ACHN (cell line): ENCODE data around the gene TMEM208.

Experiments used
- DNase-seq: peaks from one replicate; pipeline ENCODE4 v3.0.0-alpha.2; 2015
- in situ Hi-C: cut with HindIII; loops from 2 replicates; pipeline ENCODE4 v1.10.0; 2017; ENCODE audit warnings: low sequenced_read_pairs, low pct_ligation_motif_present, low pct_unique_long_range_greater_than_20kb

Gene TMEM208

DNA sequence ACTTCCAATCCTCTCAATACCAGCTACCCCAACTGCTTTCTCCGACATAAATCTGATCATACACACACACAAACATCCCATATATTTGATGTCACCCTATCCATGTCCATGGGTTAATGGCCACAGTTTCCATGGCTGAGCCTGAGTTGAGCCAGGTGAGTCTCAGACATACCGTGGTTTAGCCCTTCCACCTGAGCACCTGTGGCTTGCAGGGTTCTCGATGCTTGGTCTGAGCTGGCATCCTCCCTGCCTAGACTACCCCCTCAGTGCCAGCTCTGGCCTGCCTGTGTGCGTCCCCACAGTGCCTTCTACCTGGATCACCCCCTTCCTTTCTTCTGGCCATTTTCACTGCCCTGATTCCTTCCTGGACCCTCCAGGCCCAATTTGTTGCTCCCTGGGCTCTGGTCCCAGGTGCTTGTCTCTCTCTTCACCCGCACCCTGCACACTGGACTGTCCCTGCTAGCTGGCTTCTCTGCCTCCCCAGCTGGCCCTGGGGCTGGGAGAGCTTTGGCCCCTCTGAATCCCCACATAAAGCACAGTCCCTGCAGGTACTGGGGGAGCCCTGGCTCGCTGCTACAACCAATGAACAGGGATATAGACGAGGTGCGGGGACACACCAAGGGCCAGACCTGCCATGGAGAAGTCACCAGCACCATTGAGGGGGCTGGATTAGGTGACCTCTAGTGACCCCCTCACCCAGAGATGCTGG lies 20.6 kb upstream of the TMEM208 start:
- DNase-seq, result no peak
- in situ Hi-C loops, result no loop called here

DNA sequence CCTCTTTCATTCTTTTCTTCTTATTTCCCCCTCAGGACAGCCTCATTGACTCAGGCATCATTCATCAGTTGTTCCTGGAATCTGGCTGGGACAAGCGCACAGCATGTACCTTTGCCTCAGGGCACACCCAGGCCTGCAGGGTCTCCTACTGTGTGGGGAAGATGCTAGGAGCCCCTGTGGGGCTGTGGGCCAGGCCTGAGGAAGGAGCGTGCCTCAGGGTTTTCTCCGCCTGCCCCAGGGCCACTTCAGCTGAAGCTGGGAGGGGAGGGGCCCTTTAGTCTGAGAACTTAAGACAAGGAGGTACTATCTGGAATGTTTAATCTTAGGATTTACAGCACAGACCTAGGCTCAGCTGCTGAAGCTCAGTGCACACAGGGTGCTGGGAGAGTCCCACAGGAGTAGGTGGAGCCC lies 20.1 kb upstream of the TMEM208 start:
- DNase-seq, result no peak

DNA sequence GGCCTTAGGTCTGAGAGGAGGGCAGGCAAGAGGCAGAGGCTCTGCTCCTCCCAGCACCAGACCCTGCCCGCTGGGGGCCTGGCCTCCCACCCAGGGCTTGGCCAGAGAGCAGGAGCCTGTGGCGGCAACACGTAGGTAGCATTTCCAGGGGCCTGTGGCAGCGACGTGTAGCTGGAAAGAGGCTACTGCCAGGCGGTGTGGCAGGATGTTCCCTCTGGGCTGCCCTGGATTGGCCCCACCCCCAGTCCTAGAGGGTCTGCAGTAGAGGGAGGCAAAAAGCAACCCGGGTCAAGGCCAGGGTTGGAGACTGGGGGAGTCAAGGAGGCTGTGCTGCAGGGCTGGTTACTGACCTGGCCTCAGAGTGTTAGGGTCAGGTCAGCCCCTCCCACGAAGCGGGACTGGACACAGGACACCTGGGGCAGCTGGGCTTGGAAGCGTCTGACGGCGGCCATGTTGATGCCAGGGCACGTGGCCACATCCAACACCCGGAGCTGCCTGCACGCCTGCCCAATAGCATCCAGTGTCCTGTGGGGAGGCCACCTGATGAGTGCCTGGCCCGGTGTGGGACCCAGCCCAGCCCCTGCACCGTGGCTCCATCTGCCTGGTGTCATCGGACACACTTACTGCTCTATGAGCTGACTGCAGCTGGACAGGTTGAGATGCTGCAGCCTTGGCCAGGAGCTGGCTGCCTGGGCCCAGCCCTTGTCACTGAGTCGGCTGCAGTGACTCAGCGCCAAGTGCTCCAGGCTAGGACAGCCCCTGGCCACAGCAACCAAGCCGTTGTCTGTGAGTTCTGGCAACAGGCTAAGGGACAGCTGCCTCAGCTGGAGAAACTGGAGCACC lies 19.5 kb upstream of the TMEM208 start:
- DNase-seq, result no peak
- in situ Hi-C loops, result no loop called here

More for the DNA sequence above, 20.1 kb upstream of the TMEM208 start:
- in situ Hi-C loops, result no loop called here

DNA sequence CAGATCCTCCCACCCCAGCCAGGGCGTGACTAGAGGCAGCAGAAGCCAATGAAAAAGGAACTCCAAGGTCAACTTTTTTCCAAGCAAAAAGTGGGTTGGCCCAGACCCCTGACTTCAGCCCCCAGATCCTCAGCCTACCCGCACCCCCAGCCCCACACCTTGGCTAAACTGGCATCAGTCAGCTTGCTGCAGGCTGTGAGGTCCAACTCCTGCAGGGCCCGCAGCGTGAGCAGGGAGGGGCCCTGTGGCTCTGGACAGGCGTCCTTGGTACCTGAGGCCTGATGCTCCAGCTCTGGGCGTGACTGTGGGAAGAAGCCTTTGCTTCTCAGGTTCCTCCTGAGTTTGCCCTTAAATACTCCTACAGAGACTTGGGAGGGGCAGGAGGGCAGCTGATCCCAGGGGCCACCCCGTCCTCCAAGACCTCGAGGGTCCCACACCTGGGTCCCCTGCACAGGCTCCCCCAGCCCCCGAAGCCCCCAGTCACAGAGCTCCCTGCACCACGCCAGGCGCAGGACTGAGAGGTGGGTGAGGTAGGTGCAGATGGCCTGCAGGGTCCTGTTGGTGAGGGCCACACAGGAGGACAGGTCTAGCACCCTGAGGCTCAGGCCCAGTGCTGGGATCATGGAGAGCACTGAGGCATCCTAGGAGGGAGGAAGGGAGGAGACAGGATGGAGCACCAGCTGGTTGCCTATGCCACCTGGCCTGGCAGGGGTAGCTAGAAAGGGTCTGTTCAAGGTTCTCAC lies 18.6 kb upstream of the TMEM208 start:
- in situ Hi-C loops, result no loop called here
- DNase-seq, result no peak

DNA sequence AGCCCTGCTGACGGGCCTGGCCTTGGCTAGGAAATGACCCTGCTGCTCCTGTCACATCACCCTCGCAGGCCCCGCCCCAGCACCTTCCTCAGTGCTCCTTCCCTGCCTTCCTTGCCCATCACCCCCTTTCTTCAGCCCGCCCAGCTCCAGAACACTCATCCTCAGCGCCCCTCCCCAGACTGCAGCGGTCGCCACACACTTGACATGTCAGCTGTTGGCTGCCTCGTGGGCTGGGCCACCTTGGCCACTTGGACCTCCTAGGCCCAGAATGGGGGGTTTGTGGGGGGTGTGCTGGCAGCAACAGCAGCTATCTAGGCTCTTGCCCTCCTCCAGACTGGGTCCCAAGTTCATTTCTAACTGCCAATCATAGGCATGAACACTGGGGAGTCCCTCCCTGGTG lies 17.4 kb upstream of the TMEM208 start:
- in situ Hi-C loops, result no loop called here
- DNase-seq, result no peak

DNA sequence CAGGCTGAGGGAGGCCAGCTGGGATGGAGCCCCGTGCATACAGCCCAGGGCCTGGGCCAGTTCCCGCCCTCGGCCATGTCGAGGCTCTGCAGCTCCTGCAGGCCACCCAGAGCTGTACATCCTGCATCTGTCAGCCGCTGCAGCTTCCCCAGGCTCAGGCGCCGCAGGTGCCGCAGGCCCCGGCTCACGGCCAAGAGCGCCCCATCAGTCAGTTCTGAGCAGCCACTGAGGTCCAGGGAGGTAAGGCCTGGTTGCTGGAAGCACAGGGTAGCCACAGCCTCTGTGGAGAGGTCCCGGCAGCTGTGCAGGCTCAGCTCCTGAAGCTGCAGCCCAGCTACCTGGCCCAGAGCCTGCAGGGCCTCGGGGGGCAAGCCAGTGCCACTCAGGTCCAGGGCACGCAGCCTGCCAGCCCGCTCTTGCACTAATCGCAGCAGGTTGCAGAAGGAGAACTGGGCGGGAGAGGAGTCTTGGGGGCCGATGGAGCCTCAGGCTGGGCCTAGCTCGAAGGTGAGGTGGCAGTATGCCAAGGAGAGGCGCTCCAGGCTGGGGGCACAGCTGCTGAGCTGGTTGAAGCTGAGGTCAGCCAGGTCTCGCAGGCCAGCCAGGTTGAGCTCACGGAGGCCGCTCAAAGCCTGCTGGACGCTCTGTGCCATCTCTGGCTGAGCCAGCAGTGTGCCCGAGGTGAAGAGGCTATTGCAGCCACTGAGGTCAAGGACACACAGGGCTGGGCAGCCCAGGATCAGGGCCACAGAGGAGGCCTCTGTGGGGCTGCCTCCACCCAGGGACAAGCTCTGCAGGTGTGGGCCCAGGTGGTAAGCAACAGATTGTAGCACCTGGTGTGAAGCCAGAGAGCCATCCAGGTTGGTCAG lies 16.6 kb upstream of the TMEM208 start:
- no peak for DNase-seq
- in situ Hi-C loops, result no loop called here

DNA sequence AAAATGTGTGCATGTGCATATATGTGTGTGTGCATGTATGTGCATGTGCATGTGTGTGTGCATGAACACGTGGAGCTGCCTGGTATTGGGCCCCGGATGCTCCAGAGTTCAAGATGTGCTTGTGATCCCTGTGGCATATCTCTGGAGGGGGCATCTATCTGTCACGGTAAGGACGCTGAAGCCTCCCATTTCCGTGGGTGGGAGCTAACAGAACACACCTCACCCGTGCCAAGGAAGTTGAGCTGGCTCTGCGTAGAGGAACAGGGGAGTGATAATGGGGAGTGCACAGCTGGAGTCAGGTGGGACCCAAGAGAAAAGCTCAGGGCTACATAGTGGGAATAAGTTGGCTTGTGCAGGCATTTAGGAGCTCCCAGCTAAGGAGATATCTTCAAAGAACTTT lies 15.3 kb upstream of the TMEM208 start:
- no peak for DNase-seq
- in situ Hi-C loops, result no loop called here

DNA sequence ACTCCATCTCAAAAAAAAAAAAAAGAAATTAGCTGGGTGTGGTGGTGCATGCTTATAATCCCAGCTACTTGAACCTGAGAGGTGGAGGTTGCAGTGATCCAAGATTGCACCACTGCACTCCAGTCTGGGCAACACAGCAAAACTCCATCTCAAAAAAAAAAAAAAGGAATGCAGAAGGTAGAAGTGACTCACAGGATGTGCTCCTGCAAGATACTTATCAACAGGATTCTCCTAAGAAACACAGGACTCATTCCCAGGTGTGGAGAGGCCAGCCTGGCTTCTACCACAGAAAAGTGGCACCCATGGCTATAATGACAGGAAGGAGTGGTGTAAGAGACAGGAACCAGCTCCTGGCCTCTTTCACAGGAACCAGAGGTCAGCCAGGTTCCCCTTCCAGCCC lies 14.2 kb upstream of the TMEM208 start:
- peak; percentile 19 for DNase-seq
- in situ Hi-C loops, result no loop called here

DNA sequence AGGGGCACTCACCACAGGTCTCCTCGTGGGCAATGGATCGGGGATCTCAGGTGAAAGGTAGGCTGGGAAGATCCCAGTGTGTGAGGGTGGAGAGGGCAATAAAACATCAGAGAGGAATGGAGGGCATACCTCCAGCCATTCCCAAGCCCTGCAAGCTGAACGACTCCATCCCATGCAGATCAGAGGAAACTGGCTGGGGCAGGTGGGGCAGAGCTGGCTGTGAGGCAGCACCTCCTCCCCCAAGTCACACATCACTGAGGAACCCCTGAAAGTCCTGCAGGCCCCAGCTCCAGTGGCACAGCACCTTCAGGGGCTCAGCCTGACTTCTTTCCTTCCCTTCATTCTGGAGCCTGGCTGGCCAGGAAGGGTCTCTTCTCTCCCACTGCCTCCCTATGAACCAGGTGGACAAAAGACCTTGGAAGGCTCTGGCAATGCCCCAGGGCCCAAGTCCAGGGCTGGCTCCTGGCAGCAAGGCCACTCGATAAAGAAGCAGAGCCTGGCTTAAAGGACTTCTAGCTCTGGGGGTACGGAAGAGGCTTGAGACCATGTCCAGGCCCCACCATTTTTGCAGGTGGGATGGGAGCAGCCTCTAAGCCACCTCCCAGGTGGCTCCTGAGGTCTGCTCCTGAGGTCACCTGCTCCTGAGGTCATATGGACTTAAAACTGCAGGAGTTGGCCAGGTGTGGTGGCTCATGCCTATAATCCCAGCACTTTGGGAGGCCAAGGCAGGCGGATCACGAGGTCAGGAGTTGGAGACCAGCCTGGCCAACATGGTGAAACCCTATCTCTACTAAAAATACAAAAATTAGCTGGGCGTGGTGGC lies 13.5 kb upstream of the TMEM208 start:
- in situ Hi-C loops, result no loop called here
- DNase-seq, result no peak

DNA sequence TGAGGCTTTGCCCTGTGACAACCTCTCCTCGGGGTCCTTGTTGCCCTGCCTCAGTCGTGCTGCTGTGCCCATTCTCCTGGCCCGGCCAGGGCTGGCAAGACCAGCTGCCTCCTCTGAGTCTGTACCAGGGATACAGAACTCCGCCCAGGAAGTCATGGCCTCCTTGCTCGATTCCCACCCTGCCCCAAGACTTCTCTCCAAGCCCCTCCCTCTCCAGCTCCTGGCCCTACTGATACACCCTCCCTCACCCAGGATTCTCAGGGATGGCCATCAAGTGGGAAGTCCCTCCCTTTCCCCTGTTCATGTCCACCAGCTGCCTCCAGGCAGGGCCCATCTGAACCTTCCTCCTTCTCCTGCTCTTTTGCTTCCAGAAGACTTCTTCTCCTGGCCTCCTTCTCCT lies 11.2 kb upstream of the TMEM208 start:
- in situ Hi-C loops, result no loop called here
- no peak for DNase-seq

DNA sequence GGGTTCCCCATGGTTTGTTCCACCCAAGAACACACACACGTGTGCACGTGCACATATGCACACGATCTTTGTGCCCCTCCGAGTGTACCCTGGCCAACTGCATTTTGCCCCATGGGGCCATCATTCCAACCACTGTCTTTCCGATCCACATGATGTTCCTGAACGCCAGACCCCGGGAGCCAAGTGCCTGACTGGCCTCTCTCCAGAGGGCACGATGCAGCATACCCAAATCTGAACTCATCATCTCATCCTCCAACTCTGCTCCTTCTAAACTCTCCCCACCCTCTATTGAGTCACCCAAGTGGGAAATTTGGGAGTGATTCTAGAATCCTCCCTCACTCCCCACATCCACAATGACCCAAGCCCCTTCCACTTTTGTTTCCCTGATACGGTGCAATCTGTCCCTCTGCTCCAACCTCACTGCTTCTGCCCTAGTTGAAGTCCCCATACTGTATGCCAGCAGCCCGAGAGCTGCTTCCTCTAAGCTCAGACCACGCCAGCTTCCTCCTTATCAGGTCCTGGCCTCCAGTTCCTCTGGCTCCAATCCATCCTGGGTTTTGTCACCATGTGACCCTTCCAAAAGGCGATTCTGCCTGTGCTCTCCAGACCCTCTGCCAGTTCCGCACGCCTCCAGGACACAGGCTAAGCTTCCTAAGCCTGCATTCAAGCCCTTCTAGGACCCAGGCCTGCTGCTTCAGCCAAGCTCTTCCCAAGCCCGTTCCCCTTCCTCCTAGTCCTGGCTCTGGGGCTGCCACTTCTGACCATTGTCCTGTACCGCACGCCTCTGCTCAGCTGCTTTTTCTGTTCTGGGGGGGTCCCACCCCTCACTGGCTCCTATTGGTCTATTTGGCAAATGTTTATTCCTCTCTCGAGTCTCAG lies 10.1 kb upstream of the TMEM208 start:
- in situ Hi-C loops, result no loop called here
- no peak for DNase-seq

DNA sequence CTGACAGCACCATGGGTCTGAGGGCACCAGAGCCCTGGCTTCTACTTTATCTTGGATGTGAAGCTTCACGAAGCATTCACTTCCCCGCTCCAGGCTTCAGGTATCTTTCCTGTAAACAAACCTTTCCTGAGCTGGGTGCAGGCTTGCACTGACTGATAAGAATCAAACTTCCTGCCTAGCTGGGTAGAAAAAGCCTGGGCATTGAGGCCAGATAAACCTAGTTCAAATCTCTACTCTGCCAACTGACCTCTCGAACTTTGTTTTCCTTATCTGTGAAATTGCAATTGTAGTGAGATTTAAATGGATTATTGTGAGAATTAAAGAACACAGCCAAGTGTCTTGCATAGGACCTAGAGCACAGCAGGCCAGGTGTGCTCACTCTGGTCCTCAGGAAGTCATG lies 2.9 kb upstream of the TMEM208 start:
- DNase-seq, result no peak
- in situ Hi-C loops, result no loop called here

DNA sequence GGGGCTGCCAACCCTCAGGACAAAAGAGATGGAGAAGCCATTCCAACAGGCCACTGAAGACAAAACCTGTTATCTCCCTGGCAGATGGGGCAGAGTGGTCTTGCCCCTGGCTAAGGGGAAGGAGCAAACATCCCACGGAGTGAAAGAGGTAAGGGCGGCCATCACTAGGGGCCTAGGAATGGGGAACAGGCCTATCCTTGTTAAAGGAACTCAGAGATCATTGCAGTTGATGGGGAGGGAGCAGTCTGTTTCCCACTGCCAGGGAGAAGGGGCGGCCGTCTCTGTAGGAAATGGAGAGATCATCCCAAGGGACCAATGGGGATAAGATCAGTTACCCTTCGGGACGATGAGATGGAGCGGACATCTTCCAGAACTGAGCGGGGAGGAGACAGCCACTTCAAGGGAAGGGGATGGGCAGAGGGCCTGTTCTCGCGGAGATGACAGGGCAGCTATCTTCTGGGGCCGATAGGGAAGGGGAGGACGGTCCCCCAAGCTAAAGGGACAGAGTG lies 581 bp upstream of the TMEM208 start:
- no peak for DNase-seq
- in situ Hi-C loops, result no loop called here

DNA sequence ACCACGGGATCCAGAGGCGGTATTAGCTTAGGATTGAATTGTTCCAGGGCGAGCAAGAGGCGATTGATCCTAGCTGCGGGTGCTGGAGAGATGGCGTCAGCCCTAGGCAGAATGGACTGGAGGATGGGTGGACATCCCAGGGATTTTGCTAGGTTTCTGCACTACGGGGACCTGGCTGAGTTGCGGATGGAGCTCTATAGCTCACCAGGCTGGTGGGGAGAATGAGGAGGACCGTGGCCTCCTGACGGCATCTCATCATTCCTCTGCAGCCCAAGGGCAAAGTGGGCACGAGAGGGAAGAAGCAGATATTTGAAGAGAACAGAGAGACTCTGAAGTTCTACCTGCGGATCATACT lies 614 bp downstream of the TMEM208 start:
- in situ Hi-C loops, result no loop called here
- no peak for DNase-seq

DNA sequence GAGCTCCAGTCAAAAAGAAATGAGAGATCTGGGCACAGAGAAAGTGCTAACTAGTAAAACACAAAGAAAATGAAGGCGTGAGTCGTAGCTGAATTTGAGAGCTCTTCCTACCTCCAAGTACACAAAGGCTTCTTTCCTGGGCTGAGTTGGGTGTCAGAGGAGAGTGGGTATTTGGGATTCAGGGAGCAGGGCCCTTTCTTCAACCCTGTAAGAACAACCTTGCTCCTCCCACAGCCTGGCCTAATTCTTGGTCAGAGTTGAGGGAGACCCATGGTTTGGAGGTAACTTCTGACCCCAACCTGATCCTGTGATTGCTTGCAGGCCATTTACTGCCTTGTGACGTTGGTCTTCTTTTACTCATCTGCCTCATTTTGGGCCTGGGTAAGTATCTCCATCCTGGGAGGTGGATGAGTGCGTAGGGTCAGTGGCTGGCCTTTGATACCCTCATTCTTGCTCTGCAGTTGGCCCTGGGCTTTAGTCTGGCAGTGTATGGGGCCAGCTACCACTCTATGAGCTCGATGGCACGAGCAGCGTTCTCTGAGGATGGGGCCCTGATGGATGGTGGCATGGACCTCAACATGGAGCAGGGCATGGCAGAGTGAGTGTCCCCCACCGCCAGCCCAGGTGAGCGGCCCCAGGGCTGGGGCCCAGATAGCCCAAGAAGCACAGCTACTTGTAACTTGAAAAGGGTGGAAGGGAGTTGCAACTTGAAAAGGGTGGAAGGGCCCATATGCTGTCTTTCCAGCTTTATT lies 1.3 kb downstream of the TMEM208 start:
- DNase-seq, result no peak
- in situ Hi-C loops, result no loop called here

DNA sequence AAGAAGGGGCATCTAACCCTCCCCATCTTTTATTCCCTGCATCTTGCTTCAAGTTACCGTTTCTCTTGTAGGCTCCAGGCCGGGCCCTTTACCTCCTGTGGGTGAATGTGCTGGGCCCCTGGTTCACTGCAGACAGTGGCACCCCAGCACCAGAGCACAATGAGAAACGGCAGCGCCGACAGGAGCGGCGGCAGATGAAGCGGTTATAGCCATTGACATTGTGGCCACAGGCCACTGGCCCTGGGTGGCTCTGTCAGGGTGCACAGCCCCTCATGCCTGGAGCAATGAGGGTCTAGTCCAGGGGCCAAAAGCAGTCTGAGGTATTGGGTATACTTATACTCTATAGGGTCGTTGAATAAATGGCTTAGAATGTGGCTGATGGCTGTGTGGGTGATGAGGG lies 2.0 kb downstream of the TMEM208 start:
- no peak for DNase-seq
- in situ Hi-C loops, result no loop called here
